HEK293 (cell line): ENCODE measurements around the gene CDC42EP3.

ENCODE experiments used
- BCL11A ChIP-seq: fragments of 450-650 bp; formaldehyde crosslinking; IDR thresholded peaks from 2 replicates; pipeline ENCODE4 v1.5.1; 2016; ENCODE audit warnings: low read depth, missing biosample characterization, missing genetic modification characterization
- FEZF1 ChIP-seq: fragments of 450-650 bp; formaldehyde crosslinking; IDR thresholded peaks from 2 replicates; pipeline ENCODE4 v1.5.1; 2016; ENCODE audit warnings: missing biosample characterization, missing genetic modification characterization
- KLF1 ChIP-seq: fragments of 450-650 bp; formaldehyde crosslinking; IDR thresholded peaks from 2 replicates; pipeline ENCODE4 v1.5.1; 2016; ENCODE audit warnings: missing biosample characterization, missing genetic modification characterization
- MYNN ChIP-seq: fragments of 450-650 bp; formaldehyde crosslinking; IDR thresholded peaks from 2 replicates; pipeline ENCODE4 v1.5.1; 2016; ENCODE audit warnings: missing biosample characterization, missing genetic modification characterization, borderline replicate concordance
- OSR2 ChIP-seq: fragments of 450-650 bp; formaldehyde crosslinking; IDR thresholded peaks from 2 replicates; pipeline ENCODE4 v1.5.1; 2016; ENCODE audit warnings: missing biosample characterization, missing genetic modification characterization
- SP3 ChIP-seq: fragments of 450-650 bp; formaldehyde crosslinking; IDR thresholded peaks from 2 replicates; pipeline ENCODE4 v1.5.1; 2016; ENCODE audit warnings: missing biosample characterization, missing genetic modification characterization
- TCF7L2 ChIP-seq: IDR thresholded peaks from 2 replicates; pipeline ENCODE4 v1.6.1; 2011; ENCODE audit warnings: low read depth, mild to moderate bottlenecking, inconsistent platforms, low read length, moderate library complexity, borderline replicate concordance
- ZBTB7A ChIP-seq: fragments of 450-650 bp; formaldehyde crosslinking; IDR thresholded peaks from 2 replicates; pipeline ENCODE4 v1.5.1; 2016; ENCODE audit warnings: low read depth, missing biosample characterization, missing genetic modification characterization
- ZNF112 ChIP-seq: fragments of 450-650 bp; formaldehyde crosslinking; IDR thresholded peaks from 2 replicates; pipeline ENCODE4 v1.5.0; 2017; ENCODE audit warnings: missing biosample characterization, missing genetic modification characterization
- ZNF121 ChIP-seq: fragments of 450-650 bp; formaldehyde crosslinking; IDR thresholded peaks from 2 replicates; pipeline ENCODE4 v1.5.1; 2016; ENCODE audit warnings: missing biosample characterization, missing genetic modification characterization
- ZNF174 ChIP-seq: fragments of 450-650 bp; formaldehyde crosslinking; IDR thresholded peaks from 2 replicates; pipeline ENCODE4 v1.5.0; 2017; ENCODE audit warnings: missing biosample characterization, mild to moderate bottlenecking, missing genetic modification characterization
- ZNF19 ChIP-seq: fragments of 450-650 bp; formaldehyde crosslinking; IDR thresholded peaks from 2 replicates; pipeline ENCODE4; 2016; ENCODE audit warnings: missing biosample characterization, missing genetic modification characterization, low read depth
- ZNF239 ChIP-seq: fragments of 450-650 bp; formaldehyde crosslinking; IDR thresholded peaks from 2 replicates; pipeline ENCODE4 v1.5.1; 2016; ENCODE audit warnings: missing biosample characterization, missing genetic modification characterization
- ZNF24 ChIP-seq: fragments of 450-650 bp; formaldehyde crosslinking; IDR thresholded peaks from 2 replicates; pipeline ENCODE4 v1.5.1; 2016; ENCODE audit warnings: missing biosample characterization, missing genetic modification characterization
- ZNF37A ChIP-seq: fragments of 450-650 bp; IDR thresholded peaks from 2 replicates; pipeline ENCODE4 v1.5.1; 2018; ENCODE audit warnings: missing biosample characterization, missing genetic modification characterization
- ZNF416 ChIP-seq: fragments of 450-650 bp; formaldehyde crosslinking; IDR thresholded peaks from 2 replicates; pipeline ENCODE4 v1.5.1; 2016; ENCODE audit warnings: missing biosample characterization, missing genetic modification characterization
- ZNF426 ChIP-seq: fragments of 450-650 bp; formaldehyde crosslinking; IDR thresholded peaks from 2 replicates; pipeline ENCODE4 v1.5.1; 2017; ENCODE audit warnings: missing biosample characterization, missing genetic modification characterization, mild to moderate bottlenecking, inconsistent platforms, moderate library complexity
- ZNF561 ChIP-seq: fragments of 450-650 bp; IDR thresholded peaks from 2 replicates; pipeline ENCODE4 v1.5.1; 2018; ENCODE audit warnings: missing biosample characterization, missing genetic modification characterization, borderline replicate concordance
- ZNF571 ChIP-seq: fragments of 450-650 bp; formaldehyde crosslinking; IDR thresholded peaks from 2 replicates; pipeline ENCODE4 v1.5.0; 2017; ENCODE audit warnings: missing biosample characterization, missing genetic modification characterization
- ZNF596 ChIP-seq: fragments of 450-650 bp; IDR thresholded peaks from 2 replicates; pipeline ENCODE4 v1.5.0; 2018; ENCODE audit warnings: missing biosample characterization, mild to moderate bottlenecking, missing genetic modification characterization, moderate library complexity
- ZNF600 ChIP-seq: fragments of 450-650 bp; formaldehyde crosslinking; IDR thresholded peaks from 2 replicates; pipeline ENCODE4 v1.5.1; 2016; ENCODE audit warnings: missing biosample characterization, missing genetic modification characterization
- ZNF664 ChIP-seq: fragments of 450-650 bp; formaldehyde crosslinking; IDR thresholded peaks from 2 replicates; pipeline ENCODE4 v1.5.1; 2016; ENCODE audit warnings: missing biosample characterization, missing genetic modification characterization
- ZNF776 ChIP-seq: fragments of 450-650 bp; formaldehyde crosslinking; IDR thresholded peaks from 2 replicates; pipeline ENCODE4 v1.5.0; 2017; ENCODE audit warnings: missing biosample characterization, missing genetic modification characterization, borderline replicate concordance
- ZNF837 ChIP-seq: fragments of 450-650 bp; formaldehyde crosslinking; IDR thresholded peaks from 2 replicates; pipeline ENCODE4 v1.5.1; 2016; ENCODE audit warnings: missing biosample characterization, missing genetic modification characterization
- ZXDB ChIP-seq: fragments of 450-650 bp; formaldehyde crosslinking; IDR thresholded peaks from 2 replicates; pipeline ENCODE4 v1.5.1; 2016; ENCODE audit warnings: missing biosample characterization, missing genetic modification characterization
- TF ChIP-seq, protein P1 (sequence below): fragments of 450-650 bp; formaldehyde crosslinking; IDR thresholded peaks from 2 replicates; pipeline ENCODE4 v1.5.1; 2016; ENCODE audit warnings: missing biosample characterization, missing genetic modification characterization
- TF ChIP-seq, protein P2 (sequence below): fragments of 450-650 bp; formaldehyde crosslinking; IDR thresholded peaks from 2 replicates; pipeline ENCODE4 v1.5.1; 2016; ENCODE audit warnings: missing biosample characterization, missing genetic modification characterization
- TF ChIP-seq, protein P3 (sequence below): fragments of 450-650 bp; formaldehyde crosslinking; IDR thresholded peaks from 2 replicates; pipeline ENCODE4 v1.5.1; 2016; ENCODE audit warnings: missing biosample characterization, missing genetic modification characterization
- TF ChIP-seq, protein P4 (sequence below): fragments of 450-650 bp; formaldehyde crosslinking; IDR thresholded peaks from 2 replicates; pipeline ENCODE4 v1.5.1; 2016; ENCODE audit warnings: missing biosample characterization, missing genetic modification characterization, low read depth
- TF ChIP-seq, protein P5 (sequence below): fragments of 450-650 bp; formaldehyde crosslinking; IDR thresholded peaks from 2 replicates; pipeline ENCODE4; 2016; ENCODE audit warnings: missing biosample characterization, missing genetic modification characterization
- TF ChIP-seq, protein P6 (sequence below): fragments of 450-650 bp; formaldehyde crosslinking; optimal IDR thresholded peaks from 2 replicates; pipeline ENCODE3; 2016; ENCODE audit warnings: missing biosample characterization, mild to moderate bottlenecking, missing genetic modification characterization

Gene CDC42EP3

DNA sequence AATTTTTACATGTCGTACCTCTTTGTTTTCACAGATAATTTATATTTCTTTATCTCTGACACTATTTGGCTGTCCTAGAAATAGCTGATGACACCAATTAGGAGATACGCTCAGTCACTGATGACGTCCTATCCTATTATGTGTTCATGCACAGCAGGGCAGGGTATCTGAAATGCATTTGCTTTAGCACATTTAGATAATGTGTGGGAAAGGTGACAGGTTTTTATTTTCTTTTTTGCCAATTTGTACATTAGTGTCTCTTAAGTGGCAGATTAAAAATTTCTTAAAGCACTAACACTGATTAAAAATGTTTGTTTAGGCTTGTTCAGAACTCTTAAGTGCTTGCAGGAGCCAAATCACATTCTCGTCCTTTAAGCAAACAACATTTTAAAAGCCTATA lies 39.7 kb downstream of the CDC42EP3 start (continued):
- TF ChIP-seq, protein P1, sequence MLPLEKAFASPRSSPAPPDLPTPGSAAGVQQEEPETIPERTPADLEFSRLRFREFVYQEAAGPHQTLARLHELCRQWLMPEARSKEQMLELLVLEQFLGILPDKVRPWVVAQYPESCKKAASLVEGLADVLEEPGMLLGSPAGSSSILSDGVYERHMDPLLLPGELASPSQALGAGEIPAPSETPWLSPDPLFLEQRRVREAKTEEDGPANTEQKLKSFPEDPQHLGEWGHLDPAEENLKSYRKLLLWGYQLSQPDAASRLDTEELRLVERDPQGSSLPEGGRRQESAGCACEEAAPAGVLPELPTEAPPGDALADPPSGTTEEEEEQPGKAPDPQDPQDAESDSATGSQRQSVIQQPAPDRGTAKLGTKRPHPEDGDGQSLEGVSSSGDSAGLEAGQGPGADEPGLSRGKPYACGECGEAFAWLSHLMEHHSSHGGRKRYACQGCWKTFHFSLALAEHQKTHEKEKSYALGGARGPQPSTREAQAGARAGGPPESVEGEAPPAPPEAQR, result no peak
- TF ChIP-seq, protein P2, sequence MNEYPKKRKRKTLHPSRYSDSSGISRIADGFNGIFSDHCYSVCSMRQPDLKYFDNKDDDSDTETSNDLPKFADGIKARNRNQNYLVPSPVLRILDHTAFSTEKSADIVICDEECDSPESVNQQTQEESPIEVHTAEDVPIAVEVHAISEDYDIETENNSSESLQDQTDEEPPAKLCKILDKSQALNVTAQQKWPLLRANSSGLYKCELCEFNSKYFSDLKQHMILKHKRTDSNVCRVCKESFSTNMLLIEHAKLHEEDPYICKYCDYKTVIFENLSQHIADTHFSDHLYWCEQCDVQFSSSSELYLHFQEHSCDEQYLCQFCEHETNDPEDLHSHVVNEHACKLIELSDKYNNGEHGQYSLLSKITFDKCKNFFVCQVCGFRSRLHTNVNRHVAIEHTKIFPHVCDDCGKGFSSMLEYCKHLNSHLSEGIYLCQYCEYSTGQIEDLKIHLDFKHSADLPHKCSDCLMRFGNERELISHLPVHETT, result peak; percentile 77; the same call in 1 of the 2 replicates
- TF ChIP-seq, protein P3, sequence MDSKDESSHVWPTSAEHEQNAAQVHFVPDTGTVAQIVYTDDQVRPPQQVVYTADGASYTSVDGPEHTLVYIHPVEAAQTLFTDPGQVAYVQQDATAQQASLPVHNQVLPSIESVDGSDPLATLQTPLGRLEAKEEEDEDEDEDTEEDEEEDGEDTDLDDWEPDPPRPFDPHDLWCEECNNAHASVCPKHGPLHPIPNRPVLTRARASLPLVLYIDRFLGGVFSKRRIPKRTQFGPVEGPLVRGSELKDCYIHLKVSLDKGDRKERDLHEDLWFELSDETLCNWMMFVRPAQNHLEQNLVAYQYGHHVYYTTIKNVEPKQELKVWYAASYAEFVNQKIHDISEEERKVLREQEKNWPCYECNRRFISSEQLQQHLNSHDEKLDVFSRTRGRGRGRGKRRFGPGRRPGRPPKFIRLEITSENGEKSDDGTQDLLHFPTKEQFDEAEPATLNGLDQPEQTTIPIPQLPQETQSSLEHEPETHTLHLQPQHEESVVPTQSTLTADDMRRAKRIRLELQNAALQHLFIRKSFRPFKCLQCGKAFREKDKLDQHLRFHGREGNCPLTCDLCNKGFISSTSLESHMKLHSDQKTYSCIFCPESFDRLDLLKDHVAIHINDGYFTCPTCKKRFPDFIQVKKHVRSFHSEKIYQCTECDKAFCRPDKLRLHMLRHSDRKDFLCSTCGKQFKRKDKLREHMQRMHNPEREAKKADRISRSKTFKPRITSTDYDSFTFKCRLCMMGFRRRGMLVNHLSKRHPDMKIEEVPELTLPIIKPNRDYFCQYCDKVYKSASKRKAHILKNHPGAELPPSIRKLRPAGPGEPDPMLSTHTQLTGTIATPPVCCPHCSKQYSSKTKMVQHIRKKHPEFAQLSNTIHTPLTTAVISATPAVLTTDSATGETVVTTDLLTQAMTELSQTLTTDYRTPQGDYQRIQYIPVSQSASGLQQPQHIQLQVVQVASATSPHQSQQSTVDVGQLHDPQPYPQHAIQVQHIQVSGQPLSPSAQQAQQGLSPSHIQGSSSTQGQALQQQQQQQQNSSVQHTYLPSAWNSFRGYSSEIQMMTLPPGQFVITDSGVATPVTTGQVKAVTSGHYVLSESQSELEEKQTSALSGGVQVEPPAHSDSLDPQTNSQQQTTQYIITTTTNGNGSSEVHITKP, result no peak
- TF ChIP-seq ZNF239 (tag by site-specific recombination), result no peak
- TF ChIP-seq ZNF426 (tag by site-specific recombination), result no peak
- TF ChIP-seq ZNF561 (tag by site-specific recombination), result no peak
- no peak for TF ChIP-seq ZNF837 (tag by site-specific recombination)
- TF ChIP-seq ZNF776 (tag by site-specific recombination), result no peak
- peak; percentile 43; the same call in 1 of the 2 replicates for TF ChIP-seq TCF7L2
- no peak for TF ChIP-seq ZBTB7A (tag by site-specific recombination)
- TF ChIP-seq OSR2, result peak; percentile 94
- peak; percentile 28; the same call in 1 of the 2 replicates for TF ChIP-seq KLF1
- TF ChIP-seq, protein P4, sequence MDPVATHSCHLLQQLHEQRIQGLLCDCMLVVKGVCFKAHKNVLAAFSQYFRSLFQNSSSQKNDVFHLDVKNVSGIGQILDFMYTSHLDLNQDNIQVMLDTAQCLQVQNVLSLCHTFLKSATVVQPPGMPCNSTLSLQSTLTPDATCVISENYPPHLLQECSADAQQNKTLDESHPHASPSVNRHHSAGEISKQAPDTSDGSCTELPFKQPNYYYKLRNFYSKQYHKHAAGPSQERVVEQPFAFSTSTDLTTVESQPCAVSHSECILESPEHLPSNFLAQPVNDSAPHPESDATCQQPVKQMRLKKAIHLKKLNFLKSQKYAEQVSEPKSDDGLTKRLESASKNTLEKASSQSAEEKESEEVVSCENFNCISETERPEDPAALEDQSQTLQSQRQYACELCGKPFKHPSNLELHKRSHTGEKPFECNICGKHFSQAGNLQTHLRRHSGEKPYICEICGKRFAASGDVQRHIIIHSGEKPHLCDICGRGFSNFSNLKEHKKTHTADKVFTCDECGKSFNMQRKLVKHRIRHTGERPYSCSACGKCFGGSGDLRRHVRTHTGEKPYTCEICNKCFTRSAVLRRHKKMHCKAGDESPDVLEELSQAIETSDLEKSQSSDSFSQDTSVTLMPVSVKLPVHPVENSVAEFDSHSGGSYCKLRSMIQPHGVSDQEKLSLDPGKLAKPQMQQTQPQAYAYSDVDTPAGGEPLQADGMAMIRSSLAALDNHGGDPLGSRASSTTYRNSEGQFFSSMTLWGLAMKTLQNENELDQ (tag by site-specific recombination), result no peak
- TF ChIP-seq ZNF174 (tag by site-specific recombination), result no peak
- TF ChIP-seq SP3 (tag by site-specific recombination), result no peak; the same call in 1 of the 2 replicates
- TF ChIP-seq FEZF1, result peak; percentile 87
- TF ChIP-seq ZNF596 (tag by site-specific recombination), result no peak
- TF ChIP-seq ZNF37A (tag by site-specific recombination), result no peak
- TF ChIP-seq ZNF24 (tag by site-specific recombination), result no peak; the same call in 1 of the 2 replicates
- no peak for TF ChIP-seq ZNF664 (tag by site-specific recombination)
- TF ChIP-seq, protein P5, sequence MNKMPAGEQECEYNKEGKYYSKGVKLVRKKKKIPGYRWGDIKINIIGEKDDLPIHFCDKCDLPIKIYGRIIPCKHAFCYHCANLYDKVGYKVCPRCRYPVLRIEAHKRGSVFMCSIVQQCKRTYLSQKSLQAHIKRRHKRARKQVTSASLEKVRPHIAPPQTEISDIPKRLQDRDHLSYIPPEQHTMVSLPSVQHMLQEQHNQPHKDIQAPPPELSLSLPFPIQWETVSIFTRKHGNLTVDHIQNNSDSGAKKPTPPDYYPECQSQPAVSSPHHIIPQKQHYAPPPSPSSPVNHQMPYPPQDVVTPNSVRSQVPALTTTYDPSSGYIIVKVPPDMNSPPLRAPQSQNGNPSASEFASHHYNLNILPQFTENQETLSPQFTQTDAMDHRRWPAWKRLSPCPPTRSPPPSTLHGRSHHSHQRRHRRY (tag by site-specific recombination), result no peak
- no peak for TF ChIP-seq ZNF19 (tag by site-specific recombination)
- TF ChIP-seq, protein P6, sequence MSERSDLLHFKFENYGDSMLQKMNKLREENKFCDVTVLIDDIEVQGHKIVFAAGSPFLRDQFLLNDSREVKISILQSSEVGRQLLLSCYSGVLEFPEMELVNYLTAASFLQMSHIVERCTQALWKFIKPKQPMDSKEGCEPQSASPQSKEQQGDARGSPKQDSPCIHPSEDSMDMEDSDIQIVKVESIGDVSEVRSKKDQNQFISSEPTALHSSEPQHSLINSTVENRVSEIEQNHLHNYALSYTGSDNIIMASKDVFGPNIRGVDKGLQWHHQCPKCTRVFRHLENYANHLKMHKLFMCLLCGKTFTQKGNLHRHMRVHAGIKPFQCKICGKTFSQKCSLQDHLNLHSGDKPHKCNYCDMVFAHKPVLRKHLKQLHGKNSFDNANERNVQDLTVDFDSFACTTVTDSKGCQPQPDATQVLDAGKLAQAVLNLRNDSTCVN (tag by site-specific recombination), result no peak
- no peak for TF ChIP-seq ZNF121 (tag by site-specific recombination)
- peak; percentile 55; the same call in 1 of the 2 replicates for TF ChIP-seq BCL11A
- no peak for TF ChIP-seq ZNF112 (tag by site-specific recombination)
- no peak for TF ChIP-seq ZNF600 (tag by site-specific recombination)
- TF ChIP-seq ZNF416, result no peak
- TF ChIP-seq MYNN (tag by site-specific recombination), result no peak
- TF ChIP-seq ZNF571, result no peak
- TF ChIP-seq ZXDB (tag by site-specific recombination), result no peak; the same call in 1 of the 2 replicates
